ENCODE results near the gene DHX35. TPM values are rescaled to one million over a fixed set of nuclear protein-coding genes. Genes with fewer than 3 reads are reported as not detected.

The DHX35 gene
- total and polyA plus RNA-seq, 2 of the 4 experiments (the other 2 are of a cell fraction), result 9.1 to 13.5 TPM

- intact Hi-C loops (cut with micrococcal nuclease), result no loop called here
Observed at GRCh38 chr20:39013662-39014109, 51.5 kb downstream of the DHX35 start.

More at GRCh38 chr20:39013662-39014109, 51.5 kb downstream of the DHX35 start:
- Histone ChIP-seq H3K56ac (ENCODE audit: extremely low read depth, insufficient read depth, low read length) (no peak overlapping the region), H3K36me3 (ENCODE audit: control insufficient read depth, insufficient read depth, low read length) (peaks cover 19% of the 10 kb centered on the region), H3K27ac (ENCODE audit: insufficient read depth, low read length) (no peak overlapping the region), H3K9ac (ENCODE audit: low read depth, low read length) (no peak overlapping the region), H3K9me1 (ENCODE audit: insufficient read depth, low read length) (peaks cover 4% of the 10 kb centered on the region), H3K9me3 (ENCODE audit: control insufficient read depth, insufficient read depth, low read length) (no peaks in the 10 kb centered on the region), H3K79me1 (ENCODE audit: low read depth in 1 of 2, low read length in 2 of 2) (peaks cover 4 to 5% of the 10 kb centered on the region in 2 experiments; a peak in 3 of 4 replicates), H2BK20ac (ENCODE audit: low read depth, low read length) (no peak overlapping the region), H4K5ac (ENCODE audit: low read depth, low read length) (no peak overlapping the region), H2BK120ac (ENCODE audit: low read depth, low read length) (no peak overlapping the region), H3K14ac (replicated peaks; ENCODE audit: low read depth, low read length) (no peak overlapping the region), H3K4me1 (ENCODE audit: control insufficient read depth, insufficient read depth, low read length) (no peaks in the 10 kb centered on the region), H2AK9ac (replicated peaks; ENCODE audit: low read depth, low read length, poor library complexity) (no peak overlapping the region), H4K20me1 (ENCODE audit: insufficient read depth, low read length) (no peaks in the 10 kb centered on the region), H3K4ac (ENCODE audit: low read depth, low read length) (no peak overlapping the region), H2AK5ac (ENCODE audit: low read depth, low read length) (no peak overlapping the region), H3K4me3 (ENCODE audit: insufficient read depth, low read depth, low read length) (no peak overlapping the region), H4K91ac (ENCODE audit: insufficient read depth, low read depth, low read length) (no peak overlapping the region), H3K18ac (ENCODE audit: low read depth, low read length) (no peak overlapping the region), H2AFZ (replicated peaks; ENCODE audit: low read length, poor library complexity) (no peak overlapping the region), H2BK5ac (ENCODE audit: low read depth, low read length, poor library complexity, severe bottlenecking) (no peak overlapping the region), H3K23ac (ENCODE audit: low read depth, low read length) (no peak overlapping the region), H4K8ac (ENCODE audit: low read depth in 2 of 2, low read length in 2 of 2) (no peak overlapping the region), H2BK15ac (ENCODE audit: low read depth, low read length) (no peak overlapping the region), H3K4me2 (ENCODE audit: low read depth, low read length) (no peak overlapping the region), H3K27me3 (ENCODE audit: control insufficient read depth, insufficient read depth, low read length) (no peaks in the 10 kb centered on the region)
- DNase-seq, result no peak
- CTCF ChIA-PET, result interaction anchor here (0.6 kb wide), 1 partner anchor 19 kb away, joined by 3 read pairs; no protein-coding TSS in a partner anchor
- POLR2A ChIA-PET (ENCODE audit: unreplicated experiment), result no interaction called here
- dilution Hi-C loops (cut with HindIII; ENCODE audit: low sequenced_read_pairs, unreplicated experiment) (no loop called here), in situ Hi-C loops (cut with MboI; ENCODE audit: low sequenced_read_pairs) (no loop called here)
- WGBS, 2 experiments (ENCODE audit: extremely low coverage in 2 of 2, insufficient read length in 1 of 2), result 60% methylated on average over 1 of the region's 2 CpGs; no CpG with 5 or more reads in 1 of the 2 experiments
- no peak for TF ChIP-seq MXI1 (IDR thresholded peaks at IDR 0.05; ENCODE audit: borderline replicate concordance, low read depth, low read length)
- no peak for TF ChIP-seq USF2 (IDR thresholded peaks at IDR 0.05; ENCODE audit: low read depth, low read length)
- no peak for TF ChIP-seq CTCF (conservative IDR thresholded peaks at IDR 0.05; ENCODE audit: low read depth, low read length)
- BruUV-seq (replicated peaks), result no TSS peak
- ATAC-seq (ENCODE audit: low read depth), result no peak

Data from IMR-90 (cell line).